Mucosa of descending colon (tissue), 3 donors: ENCODE data around the gene KRTAP10-9. TPM values are rescaled to one million over a fixed set of nuclear protein-coding genes. Genes with fewer than 3 reads are reported as not detected.

Source experiments
- ATAC-seq: fragments of 200-7000 bp; cut with Tn5 transposase; one replicate; pipeline ENCODE4 v1.9.1; 2020; ENCODE audit warnings: mild to moderate bottlenecking, moderate library complexity
- DNase-seq, 3 donors: peaks; one replicate each; pipeline ENCODE4 v3.0.0-alpha.2; 2020
- H3K36me3 ChIP-seq: fragments of 200-600 bp; one replicate; pipeline ENCODE4 v1.8.0; 2021; ENCODE audit warnings: low read depth, mild to moderate bottlenecking
- H3K4me1 ChIP-seq: fragments of 200-600 bp; one replicate; pipeline ENCODE4 v1.8.0; 2021; ENCODE audit warnings: low read depth, mild to moderate bottlenecking
- H3K4me3 ChIP-seq: fragments of 200-600 bp; one replicate; pipeline ENCODE4 v1.8.0; 2021; ENCODE audit warnings: mild to moderate bottlenecking
- H3K9me3 ChIP-seq: fragments of 200-600 bp; one replicate; pipeline ENCODE4 v1.8.0; 2021; ENCODE audit warnings: mild to moderate bottlenecking
- CTCF ChIP-seq: fragments of 200-600 bp; IDR thresholded peaks from one replicate; pipeline ENCODE4 v1.8.0; 2022; ENCODE audit warnings: antibody characterized with exemption, mild to moderate bottlenecking
- intact Hi-C, 2 donors: fragments of 100-400 bp; cut with DNase I in 1 of 2; cut with micrococcal nuclease in 1 of 2; formaldehyde crosslinking; loops; one replicate each; pipeline versions ENCODE4 v1.11.0 to v1.11.1; 2022; cut with DNase I, micrococcal nuclease
- total RNA-seq, 3 donors: library from RNA; stranded (reverse); fragmentation: NEBNext Ultra II Directional in 2 of 3; extraction: Animal tissue kit (Norgen Biotek cat#: 25700) in 2 of 3; gene quantifications; one replicate each; pipeline versions ENCODE4 v1.2.1 to v1.2.4, GENCODE V29; 2021 to 2023
- donor health status: DM: no; HTN: no; CAD: no; lungs with moderate emphysema.
- donor health status: DM: no; HTN: no; CAD: no.
- donor health status: DM: no; HTN: yes; CAD: no.

The KRTAP10-9 gene
- total RNA-seq, 3 donors from 2014 or later: not detected

- intact Hi-C loops: no loop called here
- no peaks in the 10 kb centered on the region for H3K36me3 ChIP-seq
- no peak for DNase-seq
- H3K9me3 ChIP-seq: no peaks in the 10 kb centered on the region
- TF ChIP-seq CTCF: no peak
- no peak overlapping the region for H3K4me3 ChIP-seq
- no peak for ATAC-seq
- H3K4me1 ChIP-seq: no peaks in the 10 kb centered on the region
These were observed 51.0 kb downstream of the KRTAP10-9 start for GRCh38 chr21:44677881-44678280.

Other genes with a start within 250 kb of the KRTAP10-9 start
- 10 to 100 TPM in 1 of 3 donors, 1 to 10 TPM in 2; 2.1 to 17.9 (median 2.7) TPM for gene LRRC3, start 171.6 kb upstream of the KRTAP10-9 start, total RNA-seq
- not detected for gene KRTAP10-1, start 86.9 kb upstream of the KRTAP10-9 start, total RNA-seq
- not detected for gene KRTAP10-2, start 75.6 kb upstream of the KRTAP10-9 start, total RNA-seq
- not detected for gene KRTAP10-3, start 68.3 kb upstream of the KRTAP10-9 start, total RNA-seq
- gene KRTAP10-4, start 53.4 kb upstream of the KRTAP10-9 start, total RNA-seq: not detected
- not detected for gene KRTAP10-5, start 46.5 kb upstream of the KRTAP10-9 start, total RNA-seq
- not detected for gene KRTAP10-6, start 34.6 kb upstream of the KRTAP10-9 start, total RNA-seq
- not detected for gene KRTAP10-7, start 26.5 kb upstream of the KRTAP10-9 start, total RNA-seq
- gene KRTAP10-8, start 15.0 kb upstream of the KRTAP10-9 start, total RNA-seq: not detected
- not detected for gene KRTAP10-10, start 10.3 kb downstream of the KRTAP10-9 start, total RNA-seq
- gene KRTAP10-11, start 19.3 kb downstream of the KRTAP10-9 start, total RNA-seq: not detected
- not detected for gene KRTAP12-4, start 27.6 kb downstream of the KRTAP10-9 start, total RNA-seq
- not detected for gene KRTAP12-3, start 30.8 kb downstream of the KRTAP10-9 start, total RNA-seq
- gene KRTAP12-2, start 39.8 kb downstream of the KRTAP10-9 start, total RNA-seq: not detected
- not detected for gene KRTAP12-1, start 55.1 kb downstream of the KRTAP10-9 start, total RNA-seq
- not detected for gene KRTAP10-12, start 70.1 kb downstream of the KRTAP10-9 start, total RNA-seq
- gene TSPEAR, start 84.5 kb downstream of the KRTAP10-9 start, total RNA-seq: under 1 TPM in 1 of 3 donors, not detected in 2; 0.28 TPM
- gene UBE2G2, start 174.7 kb downstream of the KRTAP10-9 start, total RNA-seq: 10 to 100 TPM; 64.2 to 85.4 (median 66.8) TPM
- gene SUMO3, start 191.0 kb downstream of the KRTAP10-9 start, total RNA-seq: 10 to 100 TPM; 68.9 to 76.9 (median 69.4) TPM
- gene PTTG1IP, start 246.6 kb downstream of the KRTAP10-9 start, total RNA-seq: 100 to 1,000 TPM; 202 to 391 (median 286) TPM